BE2C (cell line): Measurements from ENCODE around the gene FOXM1.

ENCODE experiments used
- DNase-seq: peaks from one replicate; pipeline ENCODE4 v3.0.0-alpha.2; 2020
- H3K27me3 ChIP-seq: fragments of 250-450 bp; sonication (Bioruptor Pico); 2 replicates; pipeline ENCODE4 v1.5.1; 2020; ENCODE audit warnings: mild to moderate bottlenecking
- H3K36me3 ChIP-seq: fragments of 250-450 bp; sonication (Bioruptor Pico); 2 replicates; pipeline ENCODE4 v1.5.1; 2020; ENCODE audit warnings: mild to moderate bottlenecking
- H3K4me1 ChIP-seq: fragments of 250-450 bp; sonication (Bioruptor Pico); 2 replicates; pipeline ENCODE4 v1.5.1; 2020
- H3K4me3 ChIP-seq: 2 replicates; pipeline ENCODE4 v1.5.1; 2011; ENCODE audit warnings: low read depth, low read length
- H3K9me3 ChIP-seq: fragments of 250-450 bp; sonication (Bioruptor Pico); 2 replicates; pipeline ENCODE4 v1.5.1; 2020
- CTCF ChIP-seq: IDR thresholded peaks from 2 replicates; pipeline ENCODE4 v1.5.1; 2012; ENCODE audit warnings: mild to moderate bottlenecking, low read depth, low read length

The FOXM1 gene

GRCh38 chr12:2895511-2895910, 18.5 kb upstream of the FOXM1 start:
- DNase-seq: no peak
- H3K4me3 ChIP-seq: no peak overlapping the region
- peaks cover 3% of the 10 kb centered on the region; the same call in 1 of the 2 replicates for H3K4me1 ChIP-seq
- no peaks in the 10 kb centered on the region for H3K9me3 ChIP-seq
- H3K27me3 ChIP-seq: no peaks in the 10 kb centered on the region
- no peak for TF ChIP-seq CTCF
- no peaks in the 10 kb centered on the region; the same call in none of the 2 replicates for H3K36me3 ChIP-seq

GRCh38 chr12:2895051-2895451, 18.1 kb upstream of the FOXM1 start:
- Histone ChIP-seq H3K36me3 (no peaks in the 10 kb centered on the region; the same call in none of the 2 replicates), H3K9me3 (no peaks in the 10 kb centered on the region), H3K4me1 (peaks cover 3% of the 10 kb centered on the region; the same call in 1 of the 2 replicates), H3K27me3 (no peaks in the 10 kb centered on the region), H3K4me3 (no peak overlapping the region)
- no peak for TF ChIP-seq CTCF
- no peak for DNase-seq

- Histone ChIP-seq H3K4me3 (no peak overlapping the region), H3K9me3 (no peaks in the 10 kb centered on the region)
- no peak for DNase-seq
Measured at GRCh38 chr12:2893007-2893406, 16.0 kb upstream of the FOXM1 start.

GRCh38 chr12:2892246-2892645, 15.3 kb upstream of the FOXM1 start:
- H3K4me3 ChIP-seq: peak overlapping the region; percentile 93; the same call in 1 of the 2 replicates
- DNase-seq: no peak
- no peaks in the 10 kb centered on the region for H3K9me3 ChIP-seq

More at GRCh38 chr12:2893007-2893406, 16.0 kb upstream of the FOXM1 start:
- no peak for TF ChIP-seq CTCF
- peaks cover 3% of the 10 kb centered on the region; the same call in 1 of the 2 replicates for H3K4me1 ChIP-seq
- H3K27me3 ChIP-seq: no peaks in the 10 kb centered on the region
- peaks cover 3% of the 10 kb centered on the region for H3K36me3 ChIP-seq

GRCh38 chr12:2891240-2892053, 14.5 kb upstream of the FOXM1 start:
- DNase-seq: peak; percentile 60
- no peak for TF ChIP-seq CTCF
- H3K4me1 ChIP-seq: peaks cover 3% of the 10 kb centered on the region; the same call in 1 of the 2 replicates

More at GRCh38 chr12:2892246-2892645, 15.3 kb upstream of the FOXM1 start:
- peaks cover 3% of the 10 kb centered on the region; the same call in 1 of the 2 replicates for H3K4me1 ChIP-seq
- H3K27me3 ChIP-seq: no peaks in the 10 kb centered on the region
- TF ChIP-seq CTCF: no peak
- H3K36me3 ChIP-seq: peaks cover 4% of the 10 kb centered on the region

More at GRCh38 chr12:2891240-2892053, 14.5 kb upstream of the FOXM1 start:
- H3K27me3 ChIP-seq: no peaks in the 10 kb centered on the region
- H3K4me3 ChIP-seq: peak overlapping the region; percentile 93
- peaks cover 4% of the 10 kb centered on the region for H3K36me3 ChIP-seq
- no peaks in the 10 kb centered on the region for H3K9me3 ChIP-seq
